Parietal lobe (tissue), 2 donors: Measurements from ENCODE around the gene KDM1A. TPM values are rescaled to one million over a fixed set of nuclear protein-coding genes. Genes with fewer than 3 reads are reported as not detected.

Experiments used
- small RNA-seq: library from RNA; depleted of rRNA; stranded (forward); fragments of <200 nt; gene quantifications from one replicate; pipeline ENCODE3, GENCODE V24; 2014; ENCODE audit warnings: low replicate concordance
- total RNA-seq: library from RNA; depleted of rRNA; stranded (reverse); fragments of >200 nt; gene quantifications from one replicate; pipeline ENCODE4 v1.2.3, GENCODE V29; 2014

Gene KDM1A
- total RNA-seq: 225 TPM

DNA sequence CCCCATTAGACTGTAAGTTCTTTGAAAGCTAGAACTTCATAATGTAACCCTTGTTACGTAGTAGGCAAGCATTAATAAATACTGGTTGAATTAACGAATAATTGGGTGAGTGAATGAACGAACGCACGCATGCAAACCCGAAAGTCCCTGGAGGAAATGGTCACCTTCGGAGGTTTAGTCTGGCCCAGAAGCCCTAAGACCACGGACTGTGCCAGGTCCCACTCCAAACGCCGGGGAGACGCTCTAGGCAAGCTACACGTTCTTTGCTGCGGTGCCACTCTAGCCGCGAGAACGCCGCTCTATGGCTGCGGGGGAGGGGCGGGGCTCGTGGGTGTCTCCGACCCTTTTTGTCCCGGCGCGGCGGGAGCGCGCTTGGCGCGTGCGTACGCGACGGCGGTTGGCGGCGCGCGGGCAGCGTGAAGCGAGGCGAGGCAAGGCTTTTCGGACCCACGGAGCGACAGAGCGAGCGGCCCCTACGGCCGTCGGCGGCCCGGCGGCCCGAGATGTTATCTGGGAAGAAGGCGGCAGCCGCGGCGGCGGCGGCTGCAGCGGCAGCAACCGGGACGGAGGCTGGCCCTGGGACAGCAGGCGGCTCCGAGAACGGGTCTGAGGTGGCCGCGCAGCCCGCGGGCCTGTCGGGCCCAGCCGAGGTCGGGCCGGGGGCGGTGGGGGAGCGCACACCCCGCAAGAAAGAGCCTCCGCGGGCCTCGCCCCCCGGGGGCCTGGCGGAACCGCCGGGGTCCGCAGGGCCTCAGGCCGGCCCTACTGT is at the start of gene KDM1A:
Gene KDM1A (plus strand): TSS at position 375 of the 769 bp plus-strand sequence. CDS start 129 bp downstream, at position 504.

DNA sequence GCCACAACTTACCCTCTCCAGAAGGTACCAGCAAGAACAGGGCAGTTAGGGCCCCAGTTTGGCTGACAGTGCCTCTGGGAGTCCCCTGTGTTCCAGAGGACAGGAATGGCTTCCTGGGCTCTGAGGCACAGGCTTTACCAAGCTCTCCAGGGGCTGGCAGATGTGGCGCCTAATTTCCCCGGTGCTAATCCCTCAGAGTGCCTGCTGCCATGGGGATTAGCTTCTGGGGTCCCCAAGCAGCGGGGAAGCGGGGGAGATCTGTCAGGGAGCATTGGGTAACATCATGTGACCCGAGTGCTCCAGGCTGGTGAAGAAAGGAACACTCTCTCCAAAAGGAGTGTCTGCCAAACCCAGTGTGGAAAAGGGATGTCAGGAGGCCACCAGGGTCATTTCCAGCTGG is 46.5 kb upstream of the KDM1A start, which contains the start of gene LACTBL1:
Gene LACTBL1 (minus strand): TSS at position 107 of the 400 bp plus-strand sequence. CDS start 550 bp downstream, outside the sequence.

Small RNA genes lying within 50 kb of the gene (small RNA-seq; reads per million reads assigned to genes)
- gene MIR3115 (not detected), gene MIR4419A (not detected)

Other genes with a start within 250 kb of the KDM1A start
- gene LACTBL1, start 46.6 kb upstream of the KDM1A start, total RNA-seq: not detected
- not detected for gene TEX46, start 3.6 kb upstream of the KDM1A start, total RNA-seq
- gene LUZP1, start 149.4 kb downstream of the KDM1A start, total RNA-seq: 10.3 TPM
- 0.31 TPM for gene HTR1D, start 198.0 kb downstream of the KDM1A start, total RNA-seq